Glomerular visceral epithelial cell (primary cell): ENCODE data around the gene ZNG1A.
"Not testable (repeated sequence)": the region's sequence is repeated elsewhere in the genome, so short reads cannot be mapped to it uniquely, and the experiment has no call there.

ENCODE experiments used
- DNase-seq: peaks from one replicate; pipeline ENCODE4 v3.0.0-alpha.2; 2016; ENCODE audit errors: extremely low spot score

ZNG1A gene

GRCh38 chr9:178970-179383 lies at the start of gene ZNG1A:
ZNG1A (minus strand) TSS chr9:179056; CDS start chr9:178969, 87 bp downstream.
- DNase-seq = peak; percentile 62

- no peak for DNase-seq
These were observed 49.0 kb upstream of the ZNG1A start for GRCh38 chr9:227860-228259.

GRCh38 chr9:224582-225520 lies 46.0 kb upstream of the ZNG1A start:
- no peak for DNase-seq

- DNase-seq = no peak
These were observed 45.2 kb upstream of the ZNG1A start for GRCh38 chr9:224026-224425.

DNA sequence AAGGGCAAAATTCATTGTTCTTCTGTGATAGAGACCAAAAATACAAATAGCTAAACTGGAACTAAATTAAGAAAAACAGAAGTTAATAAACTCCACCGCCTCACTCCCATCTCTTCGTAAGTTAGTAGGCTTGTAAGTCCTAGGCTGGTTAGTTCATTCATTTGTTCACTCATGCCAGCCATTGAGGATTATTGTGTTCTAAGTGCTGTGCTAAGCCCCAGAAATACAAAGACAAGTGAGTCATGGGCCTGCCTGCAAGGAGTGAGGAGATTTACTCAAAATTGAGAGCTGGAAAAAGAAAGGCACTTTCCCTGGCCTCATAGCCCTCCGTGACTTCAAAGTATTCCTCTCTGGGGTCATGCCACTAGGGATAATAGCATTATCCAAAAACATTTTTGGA lies 44.3 kb upstream of the ZNG1A start:
- no peak for DNase-seq

DNA sequence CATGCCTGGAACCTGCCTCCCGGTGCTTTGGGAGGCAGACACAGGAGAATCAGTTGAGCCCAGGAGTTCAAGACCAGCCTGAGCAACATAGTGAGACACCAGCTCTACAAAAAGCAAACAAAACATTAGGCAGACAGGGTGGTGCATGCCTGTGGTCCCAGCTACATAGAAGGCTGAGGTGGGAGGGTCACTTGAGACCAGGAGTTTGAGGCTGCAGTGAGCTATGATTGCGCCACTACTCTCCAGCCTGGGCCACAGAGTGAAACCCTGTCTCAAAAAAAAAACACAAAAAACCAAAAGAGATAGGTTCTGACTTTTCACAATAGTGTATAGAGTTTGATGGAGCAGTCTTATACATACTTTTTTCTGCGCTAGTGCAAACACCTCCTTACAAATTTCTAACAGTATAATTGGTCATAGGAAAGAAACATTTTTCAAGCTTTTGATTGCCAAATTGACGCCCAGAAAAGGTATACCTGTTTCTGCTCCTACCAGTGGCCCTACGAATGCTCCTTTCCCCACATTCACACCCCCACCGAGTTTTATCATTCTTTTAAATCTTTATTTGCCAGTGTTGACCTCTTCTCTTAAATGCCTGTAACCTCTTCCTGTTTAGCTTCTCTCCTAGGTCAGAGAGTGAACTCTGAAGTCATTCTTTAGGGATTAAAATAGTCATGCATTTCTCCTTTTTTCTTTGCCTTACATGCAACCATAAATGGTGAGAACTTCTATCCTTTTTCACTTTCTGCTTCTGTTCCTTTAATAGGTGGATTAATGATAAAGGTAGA lies 43.3 kb upstream of the ZNG1A start:
- DNase-seq = no peak

- DNase-seq = no peak
These were observed 41.0 kb upstream of the ZNG1A start for GRCh38 chr9:219670-220365.

- not testable (repeated sequence) for DNase-seq
These were observed 40.2 kb upstream of the ZNG1A start for GRCh38 chr9:219036-219435.

- DNase-seq = no peak
These were observed 39.1 kb upstream of the ZNG1A start for GRCh38 chr9:217950-218349.

- DNase-seq = no peak
These were observed 38.0 kb upstream of the ZNG1A start for GRCh38 chr9:216866-217265.

DNA sequence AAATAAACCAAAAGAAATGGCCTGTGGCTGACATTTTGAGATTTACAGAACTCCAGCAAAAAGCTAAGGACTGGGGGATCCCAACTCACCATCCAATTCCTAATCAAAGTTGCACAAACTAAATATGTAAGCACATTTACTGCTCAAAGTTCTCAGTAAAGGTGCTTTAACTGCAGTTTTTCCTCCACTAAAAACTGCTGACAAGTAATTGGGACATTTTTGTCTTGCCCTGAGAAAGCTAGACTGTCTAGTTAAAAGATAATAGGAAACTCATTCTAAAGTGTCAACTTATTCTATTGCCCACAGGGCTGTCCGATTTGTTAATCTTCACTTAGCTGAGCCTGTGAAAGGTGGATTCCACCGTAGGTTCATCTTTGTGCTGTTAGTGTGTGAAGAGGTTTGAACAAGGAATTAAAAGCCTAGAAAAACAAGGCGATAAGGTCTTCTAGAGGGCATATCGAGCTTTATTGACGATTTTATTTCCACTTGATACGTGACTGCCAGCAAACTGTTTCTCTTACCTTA lies 36.8 kb upstream of the ZNG1A start:
- no peak for DNase-seq

GRCh38 chr9:214648-215493 lies 36.0 kb upstream of the ZNG1A start, which contains the start of gene DOCK8:
DOCK8 (plus strand) TSS chr9:214865; CDS start chr9:214977, 112 bp downstream.
- DNase-seq = peak; percentile 38

GRCh38 chr9:214351-214647 lies 35.4 kb upstream of the ZNG1A start:
- DNase-seq = no peak

DNA sequence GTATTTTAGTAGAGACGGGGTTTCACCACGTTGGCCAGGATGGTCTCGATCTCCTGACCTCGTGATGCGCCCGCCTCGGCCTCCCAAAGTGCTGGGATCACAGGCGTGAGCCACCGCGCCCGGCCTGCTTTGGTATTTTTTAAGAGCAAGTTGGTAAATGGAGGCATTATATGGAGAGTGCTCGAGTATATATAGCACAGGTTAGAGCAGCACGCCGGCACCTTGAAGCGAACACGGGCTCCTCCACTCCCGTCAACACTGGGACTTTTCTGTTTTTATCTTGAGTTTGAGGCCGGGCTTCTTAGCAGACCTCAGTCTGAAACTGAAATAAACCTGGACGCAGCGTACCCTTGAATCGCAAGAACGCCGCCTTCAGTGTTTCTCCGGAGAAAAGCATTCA lies 35.0 kb upstream of the ZNG1A start:
- not testable (repeated sequence) for DNase-seq

DNA sequence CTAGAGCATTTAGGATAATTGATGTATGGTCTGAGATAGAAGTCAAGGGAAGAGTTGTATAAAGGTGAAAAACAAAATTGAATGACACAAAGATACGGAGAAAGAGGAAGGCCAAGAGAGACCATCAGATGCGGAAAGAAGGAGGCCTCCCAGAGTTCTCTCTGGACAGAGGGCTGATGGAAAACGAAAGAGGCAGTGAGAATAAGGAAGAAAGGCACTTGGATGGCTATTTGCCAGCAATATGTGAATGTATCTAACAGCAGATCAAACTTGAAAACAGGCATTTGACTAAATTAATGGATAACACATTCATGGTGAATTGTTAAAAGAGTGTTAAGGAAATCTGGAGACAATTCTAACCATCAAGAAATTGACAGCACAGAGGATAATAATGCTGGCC lies 33.4 kb upstream of the ZNG1A start:
- no peak for DNase-seq

- DNase-seq = no peak
These were observed 32.7 kb upstream of the ZNG1A start for GRCh38 chr9:211557-211956.

- no peak for DNase-seq
These were observed 32.2 kb upstream of the ZNG1A start for GRCh38 chr9:211036-211435.

DNA sequence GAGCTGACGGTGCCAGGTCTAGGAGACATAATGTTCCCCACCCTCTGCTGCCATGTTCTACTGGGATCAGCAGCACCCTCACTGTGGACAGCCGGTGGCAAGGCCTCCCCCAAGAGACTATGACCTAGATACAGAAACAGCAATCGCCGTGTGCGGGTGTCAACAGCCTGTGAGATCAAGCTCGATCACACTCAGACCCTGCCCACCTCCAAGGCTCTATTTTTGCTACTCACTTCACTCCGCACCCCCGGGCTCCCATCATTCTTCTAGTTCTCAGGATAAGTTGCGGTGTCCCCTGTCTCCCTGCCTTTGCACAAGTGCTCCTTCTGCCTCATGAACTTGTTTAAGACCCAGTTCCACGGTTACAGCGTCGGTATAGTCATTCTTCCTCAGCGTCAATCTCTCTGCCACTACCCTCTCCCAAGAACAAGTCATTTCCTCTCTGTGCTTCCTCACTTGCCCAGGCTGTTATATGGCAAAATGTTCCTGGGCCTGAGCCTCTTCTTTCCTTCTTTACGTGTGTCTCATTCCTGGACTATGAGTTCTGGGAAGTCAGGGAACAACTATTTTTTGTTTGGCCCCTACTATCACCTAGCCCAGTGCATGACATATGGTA lies 30.4 kb upstream of the ZNG1A start:
- DNase-seq = no peak

DNA sequence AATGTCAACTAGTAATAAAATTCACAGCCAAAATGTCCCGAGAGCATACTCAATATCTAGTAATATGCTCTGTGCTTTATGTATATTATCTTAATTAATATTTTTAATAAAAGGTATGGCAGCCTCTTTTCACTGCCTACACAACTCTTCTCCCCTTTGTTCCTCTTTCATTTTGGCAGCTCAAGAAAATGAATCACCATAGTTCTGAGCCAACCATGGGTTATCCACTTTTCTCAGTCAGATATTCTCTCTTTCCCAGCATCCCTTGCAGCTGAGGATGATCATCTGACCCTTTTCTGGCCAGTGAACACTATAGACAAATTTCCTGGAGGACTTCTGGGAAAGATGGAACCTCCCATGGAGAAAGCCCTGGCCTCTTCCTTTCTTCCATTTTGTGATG lies 27.6 kb upstream of the ZNG1A start:
- DNase-seq = no peak

DNA sequence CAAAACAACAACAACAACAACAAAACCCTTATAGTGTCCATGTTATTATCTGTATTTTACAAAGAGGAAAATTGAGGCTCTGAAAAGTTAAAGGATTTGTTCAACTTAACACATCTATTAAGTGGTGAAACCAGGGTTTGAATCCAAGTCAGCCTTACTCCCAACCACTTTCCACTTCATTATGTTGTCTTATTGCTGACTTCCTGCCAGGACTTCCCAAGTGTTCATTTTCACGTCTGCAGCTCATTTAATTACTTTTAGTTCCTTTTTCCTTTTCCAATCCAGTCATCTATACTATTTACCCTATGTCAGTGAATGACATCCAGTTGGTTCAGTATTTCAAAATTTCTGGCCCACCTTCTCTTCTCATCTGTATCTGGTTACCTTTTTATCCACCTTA lies 20.7 kb upstream of the ZNG1A start:
- DNase-seq = not testable (repeated sequence)
